LNCAP (cell line): ENCODE measurements around the gene MLF1.

ENCODE experiments used
- CTCF ChIP-seq: fragments of 450-650 bp; IDR thresholded peaks from 2 replicates; pipeline ENCODE4 v1.5.1; 2017; ENCODE audit warnings: mild to moderate bottlenecking

MLF1 gene

GRCh38 chr3:158539414-158540014 lies 31.5 kb upstream of the MLF1 start:
- TF ChIP-seq CTCF = peak; percentile 60

GRCh38 chr3:158540066-158540465 lies 30.9 kb upstream of the MLF1 start:
- no peak for TF ChIP-seq CTCF

GRCh38 chr3:158548691-158549090 lies 22.3 kb upstream of the MLF1 start:
- no peak for TF ChIP-seq CTCF

- TF ChIP-seq CTCF = no peak
Measured at GRCh38 chr3:158552124-158552523, 18.9 kb upstream of the MLF1 start.

GRCh38 chr3:158559504-158559903 lies 11.5 kb upstream of the MLF1 start:
- TF ChIP-seq CTCF = no peak

GRCh38 chr3:158560979-158561378 lies 10.0 kb upstream of the MLF1 start:
- TF ChIP-seq CTCF = no peak

GRCh38 chr3:158562674-158563073 lies 8.3 kb upstream of the MLF1 start:
- TF ChIP-seq CTCF = no peak

GRCh38 chr3:158563076-158563475 lies 7.9 kb upstream of the MLF1 start:
- no peak for TF ChIP-seq CTCF
